Measurements from ENCODE around the gene RNF215. TPM values are rescaled to one million over a fixed set of nuclear protein-coding genes. Genes with fewer than 3 reads are reported as not detected.

RNF215 gene
- total RNA-seq, 1 experiment from 2014 or later, result 12.8 TPM

GRCh38 chr22:30425616-30426387 lies 38.6 kb upstream of the RNF215 start, which contains the start of gene MTFP1:
Gene MTFP1 (plus strand): TSS chr22:30425768. CDS start chr22:30425880, 112 bp downstream.
- intact Hi-C loops (cut with micrococcal nuclease; ENCODE audit: unreplicated experiment), result no loop called here
- no peaks in the 10 kb centered on the region for H3K27me3 ChIP-seq (replicated peaks; ENCODE audit: control insufficient read depth, insufficient read depth, low read length)
- Mint-ChIP-seq H3K4me3 (ENCODE audit: unreplicated experiment) (peak within 1 kb of the TSS; percentile 85), H3K9me3 (ENCODE audit: unreplicated experiment) (no peaks in the 10 kb centered on the region), H3K36me3 (ENCODE audit: insufficient read depth, unreplicated experiment) (peaks cover 16% of the 10 kb centered on the region), H3K4me1 (ENCODE audit: low read depth, unreplicated experiment) (peaks cover 27% of the 10 kb centered on the region), H3K27me3 (ENCODE audit: insufficient read depth, unreplicated experiment) (no peaks in the 10 kb centered on the region), H3K27ac (ENCODE audit: unreplicated experiment) (peak within 1 kb of the TSS; percentile 82)
- TF ChIP-seq, protein P1, sequence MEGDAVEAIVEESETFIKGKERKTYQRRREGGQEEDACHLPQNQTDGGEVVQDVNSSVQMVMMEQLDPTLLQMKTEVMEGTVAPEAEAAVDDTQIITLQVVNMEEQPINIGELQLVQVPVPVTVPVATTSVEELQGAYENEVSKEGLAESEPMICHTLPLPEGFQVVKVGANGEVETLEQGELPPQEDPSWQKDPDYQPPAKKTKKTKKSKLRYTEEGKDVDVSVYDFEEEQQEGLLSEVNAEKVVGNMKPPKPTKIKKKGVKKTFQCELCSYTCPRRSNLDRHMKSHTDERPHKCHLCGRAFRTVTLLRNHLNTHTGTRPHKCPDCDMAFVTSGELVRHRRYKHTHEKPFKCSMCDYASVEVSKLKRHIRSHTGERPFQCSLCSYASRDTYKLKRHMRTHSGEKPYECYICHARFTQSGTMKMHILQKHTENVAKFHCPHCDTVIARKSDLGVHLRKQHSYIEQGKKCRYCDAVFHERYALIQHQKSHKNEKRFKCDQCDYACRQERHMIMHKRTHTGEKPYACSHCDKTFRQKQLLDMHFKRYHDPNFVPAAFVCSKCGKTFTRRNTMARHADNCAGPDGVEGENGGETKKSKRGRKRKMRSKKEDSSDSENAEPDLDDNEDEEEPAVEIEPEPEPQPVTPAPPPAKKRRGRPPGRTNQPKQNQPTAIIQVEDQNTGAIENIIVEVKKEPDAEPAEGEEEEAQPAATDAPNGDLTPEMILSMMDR (IDR thresholded peaks at IDR 0.05; ENCODE audit: insufficient read depth in 1 of 2, low read depth in 1 of 2, low read length in 1 of 2, severe bottlenecking in 1 of 2, unreplicated experiment in 1 of 2), result peak in 1 of 2 experiments; percentile 13
- H3K4me3 ChIP-seq (ENCODE audit: low read depth, low read length), result peak within 1 kb of the TSS; percentile 62
- CTCF ChIA-PET, result interaction anchor here (0.6 to 4.3 kb wide), 5 partner anchors 25 to 138 kb away, joined by 3 to 29 read pairs (median 3); partner anchors contain the start of gene SEC14L2
- POLR2A ChIA-PET, result interaction anchor here (0.5 kb wide), 1 partner anchor 53 kb away, joined by 3 read pairs; no protein-coding TSS in a partner anchor
- TSS peak; percentile 13 for BruUV-seq (replicated peaks)
- H3K4me1 ChIP-seq, result peaks cover 27% of the 10 kb centered on the region
- H3K36me3 ChIP-seq (ENCODE audit: control insufficient read depth, insufficient read depth, low read length), result no peaks in the 10 kb centered on the region; the same call in 1 of the 2 replicates
- DNase-seq, result peak; percentile 80
- no peaks in the 10 kb centered on the region for H3K9me3 ChIP-seq

DNA sequence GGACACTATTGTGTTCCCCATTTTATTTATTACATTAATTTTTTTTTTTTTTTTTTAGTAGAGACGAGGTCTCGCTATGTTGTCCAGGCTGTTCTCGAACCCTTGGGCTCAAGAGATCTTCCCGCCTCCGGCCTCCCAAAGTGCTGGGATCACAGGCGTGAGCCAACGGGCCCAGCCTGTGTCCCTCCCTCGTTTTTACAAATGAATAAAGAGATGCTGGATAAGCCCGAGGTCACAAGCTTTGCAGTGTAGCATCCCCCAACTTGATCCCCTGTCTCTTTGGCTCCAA lies 38.1 kb upstream of the RNF215 start:
- ChIA-PET POLR2A (no interaction called here), CTCF (interaction anchor here (2.3 to 4.3 kb wide), 2 partner anchors 28 to 38 kb away, joined by 18 to 29 read pairs; partner anchors contain the start of genes RNF215 and SEC14L2)
- Histone ChIP-seq H3K9me3 (no peaks in the 10 kb centered on the region), H3K27me3 (replicated peaks; ENCODE audit: control insufficient read depth, insufficient read depth, low read length) (no peaks in the 10 kb centered on the region), H3K36me3 (ENCODE audit: control insufficient read depth, insufficient read depth, low read length) (peaks cover 1% of the 10 kb centered on the region; the same call in 1 of the 2 replicates), H3K4me1 (peaks cover 32% of the 10 kb centered on the region), H3K4me3 (ENCODE audit: low read depth, low read length) (peak overlapping the region; percentile 62)
- DNase-seq, result no peak
- peak overlapping the region; percentile 82 for H3K27ac Mint-ChIP-seq (ENCODE audit: unreplicated experiment)
- H3K9me3 Mint-ChIP-seq (ENCODE audit: unreplicated experiment), result no peaks in the 10 kb centered on the region
- no peaks in the 10 kb centered on the region for H3K27me3 Mint-ChIP-seq (ENCODE audit: insufficient read depth, unreplicated experiment)
- TF ChIP-seq, protein P1 (IDR thresholded peaks at IDR 0.05; ENCODE audit: insufficient read depth in 1 of 2, low read depth in 1 of 2, low read length in 1 of 2, severe bottlenecking in 1 of 2, unreplicated experiment in 1 of 2), result no peak
- peak overlapping the region; percentile 85 for H3K4me3 Mint-ChIP-seq (ENCODE audit: unreplicated experiment)
- BruUV-seq (replicated peaks), result no TSS peak
- intact Hi-C loops (cut with micrococcal nuclease; ENCODE audit: unreplicated experiment), result no loop called here
- H3K36me3 Mint-ChIP-seq (ENCODE audit: insufficient read depth, unreplicated experiment), result peaks cover 21% of the 10 kb centered on the region
- H3K4me1 Mint-ChIP-seq (ENCODE audit: low read depth, unreplicated experiment), result peaks cover 32% of the 10 kb centered on the region

- CTCF ChIA-PET, result interaction anchor here (0.6 to 4.3 kb wide), 6 partner anchors 20 to 137 kb away, joined by 3 to 29 read pairs (median 12); partner anchors contain the start of genes RNF215 and SEC14L2
- POLR2A ChIA-PET, result interaction anchor here (0.5 to 2.1 kb wide), 7 partner anchors 10 to 545 kb away, joined by 3 to 19 read pairs (median 6); partner anchors contain the start of genes CCDC157, RNF215, SEC14L2 and SF3A1
- peak overlapping the region; percentile 85 for H3K4me3 Mint-ChIP-seq (ENCODE audit: unreplicated experiment)
- TF ChIP-seq, protein P1 (IDR thresholded peaks at IDR 0.05; ENCODE audit: insufficient read depth in 1 of 2, low read depth in 1 of 2, low read length in 1 of 2, severe bottlenecking in 1 of 2, unreplicated experiment in 1 of 2), result no peak
- TSS peak; percentile 5 for BruUV-seq (replicated peaks)
- H3K4me1 ChIP-seq, result peaks cover 36% of the 10 kb centered on the region
- no peaks in the 10 kb centered on the region for H3K9me3 ChIP-seq
- intact Hi-C loops (cut with micrococcal nuclease; ENCODE audit: unreplicated experiment), result no loop called here
- no peak for DNase-seq
- H3K27ac Mint-ChIP-seq (ENCODE audit: unreplicated experiment), result peak overlapping the region; percentile 82
- H3K27me3 Mint-ChIP-seq (ENCODE audit: insufficient read depth, unreplicated experiment), result no peaks in the 10 kb centered on the region
- peak overlapping the region; percentile 62 for H3K4me3 ChIP-seq (ENCODE audit: low read depth, low read length)
- H3K4me1 Mint-ChIP-seq (ENCODE audit: low read depth, unreplicated experiment), result peaks cover 35% of the 10 kb centered on the region
- no peaks in the 10 kb centered on the region for H3K27me3 ChIP-seq (replicated peaks; ENCODE audit: control insufficient read depth, insufficient read depth, low read length)
- peaks cover 1% of the 10 kb centered on the region; the same call in 1 of the 2 replicates for H3K36me3 ChIP-seq (ENCODE audit: control insufficient read depth, insufficient read depth, low read length)
- H3K36me3 Mint-ChIP-seq (ENCODE audit: insufficient read depth, unreplicated experiment), result peaks cover 23% of the 10 kb centered on the region
- H3K9me3 Mint-ChIP-seq (ENCODE audit: unreplicated experiment), result no peaks in the 10 kb centered on the region
These were observed 37.5 kb upstream of the RNF215 start for GRCh38 chr22:30424534-30425326.

All from Caco-2 (cell line).